ENCODE data around the gene SKAP2. TPM values are rescaled to one million over a fixed set of nuclear protein-coding genes. Genes with fewer than 3 reads are reported as not detected.

Gene SKAP2
- total RNA-seq, 1 experiment from 2014 or later: 66.8 TPM

DNA sequence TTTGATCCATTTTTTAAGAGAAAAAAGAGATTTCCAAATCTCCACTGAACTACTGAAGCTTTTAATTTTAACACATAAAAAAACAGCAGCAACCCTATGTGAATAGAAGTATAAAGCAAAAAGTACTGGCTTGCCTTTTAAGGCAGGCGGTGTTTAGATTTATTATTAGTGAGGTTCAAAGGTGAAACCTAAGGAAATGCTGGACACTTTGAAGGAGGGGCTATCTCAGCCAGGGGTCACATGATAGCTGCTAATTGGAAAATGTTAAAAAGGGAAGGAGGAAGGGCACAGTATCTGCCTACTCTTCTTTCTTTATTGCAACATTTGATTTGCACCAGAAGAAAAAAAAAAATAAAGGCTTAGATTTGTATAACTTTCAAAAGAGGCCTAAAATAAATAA lies 183.8 kb downstream of the SKAP2 start:
- H3K4me1 ChIP-seq (ENCODE audit: control insufficient read depth, insufficient read depth, low read length): no peaks in the 10 kb centered on the region
- no TSS peak for BruUV-seq (replicated peaks)
- in situ Hi-C loops (cut with HindIII; ENCODE audit: low pct_unique_long_range_greater_than_20kb, low sequenced_read_pairs): no loop called here
- H3K27ac ChIP-seq (ENCODE audit: low read length): no peak overlapping the region
- H3K9me3 ChIP-seq (ENCODE audit: control insufficient read depth, insufficient read depth, low read depth, low read length): no peaks in the 10 kb centered on the region
- intact Hi-C loops (cut with micrococcal nuclease; ENCODE audit: unreplicated experiment): no loop called here
- TF ChIP-seq, protein P1, sequence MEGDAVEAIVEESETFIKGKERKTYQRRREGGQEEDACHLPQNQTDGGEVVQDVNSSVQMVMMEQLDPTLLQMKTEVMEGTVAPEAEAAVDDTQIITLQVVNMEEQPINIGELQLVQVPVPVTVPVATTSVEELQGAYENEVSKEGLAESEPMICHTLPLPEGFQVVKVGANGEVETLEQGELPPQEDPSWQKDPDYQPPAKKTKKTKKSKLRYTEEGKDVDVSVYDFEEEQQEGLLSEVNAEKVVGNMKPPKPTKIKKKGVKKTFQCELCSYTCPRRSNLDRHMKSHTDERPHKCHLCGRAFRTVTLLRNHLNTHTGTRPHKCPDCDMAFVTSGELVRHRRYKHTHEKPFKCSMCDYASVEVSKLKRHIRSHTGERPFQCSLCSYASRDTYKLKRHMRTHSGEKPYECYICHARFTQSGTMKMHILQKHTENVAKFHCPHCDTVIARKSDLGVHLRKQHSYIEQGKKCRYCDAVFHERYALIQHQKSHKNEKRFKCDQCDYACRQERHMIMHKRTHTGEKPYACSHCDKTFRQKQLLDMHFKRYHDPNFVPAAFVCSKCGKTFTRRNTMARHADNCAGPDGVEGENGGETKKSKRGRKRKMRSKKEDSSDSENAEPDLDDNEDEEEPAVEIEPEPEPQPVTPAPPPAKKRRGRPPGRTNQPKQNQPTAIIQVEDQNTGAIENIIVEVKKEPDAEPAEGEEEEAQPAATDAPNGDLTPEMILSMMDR (IDR thresholded peaks at IDR 0.05): no peak
- TF ChIP-seq, protein P2, sequence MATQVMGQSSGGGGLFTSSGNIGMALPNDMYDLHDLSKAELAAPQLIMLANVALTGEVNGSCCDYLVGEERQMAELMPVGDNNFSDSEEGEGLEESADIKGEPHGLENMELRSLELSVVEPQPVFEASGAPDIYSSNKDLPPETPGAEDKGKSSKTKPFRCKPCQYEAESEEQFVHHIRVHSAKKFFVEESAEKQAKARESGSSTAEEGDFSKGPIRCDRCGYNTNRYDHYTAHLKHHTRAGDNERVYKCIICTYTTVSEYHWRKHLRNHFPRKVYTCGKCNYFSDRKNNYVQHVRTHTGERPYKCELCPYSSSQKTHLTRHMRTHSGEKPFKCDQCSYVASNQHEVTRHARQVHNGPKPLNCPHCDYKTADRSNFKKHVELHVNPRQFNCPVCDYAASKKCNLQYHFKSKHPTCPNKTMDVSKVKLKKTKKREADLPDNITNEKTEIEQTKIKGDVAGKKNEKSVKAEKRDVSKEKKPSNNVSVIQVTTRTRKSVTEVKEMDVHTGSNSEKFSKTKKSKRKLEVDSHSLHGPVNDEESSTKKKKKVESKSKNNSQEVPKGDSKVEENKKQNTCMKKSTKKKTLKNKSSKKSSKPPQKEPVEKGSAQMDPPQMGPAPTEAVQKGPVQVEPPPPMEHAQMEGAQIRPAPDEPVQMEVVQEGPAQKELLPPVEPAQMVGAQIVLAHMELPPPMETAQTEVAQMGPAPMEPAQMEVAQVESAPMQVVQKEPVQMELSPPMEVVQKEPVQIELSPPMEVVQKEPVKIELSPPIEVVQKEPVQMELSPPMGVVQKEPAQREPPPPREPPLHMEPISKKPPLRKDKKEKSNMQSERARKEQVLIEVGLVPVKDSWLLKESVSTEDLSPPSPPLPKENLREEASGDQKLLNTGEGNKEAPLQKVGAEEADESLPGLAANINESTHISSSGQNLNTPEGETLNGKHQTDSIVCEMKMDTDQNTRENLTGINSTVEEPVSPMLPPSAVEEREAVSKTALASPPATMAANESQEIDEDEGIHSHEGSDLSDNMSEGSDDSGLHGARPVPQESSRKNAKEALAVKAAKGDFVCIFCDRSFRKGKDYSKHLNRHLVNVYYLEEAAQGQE (IDR thresholded peaks at IDR 0.05; ENCODE audit: insufficient read depth in 1 of 2, low read depth in 2 of 2, low read length in 1 of 2): no peak
- TF ChIP-seq SIN3A (IDR thresholded peaks at IDR 0.05; ENCODE audit: borderline replicate concordance, insufficient read depth, low read depth, low read length): no peak
- no peak for TF ChIP-seq TCF7L2 (IDR thresholded peaks at IDR 0.05; ENCODE audit: low read depth, low read length)
- no peak for TF ChIP-seq POLR2AphosphoS5 (IDR thresholded peaks at IDR 0.05; ENCODE audit: low read depth, low read length)
- DNase-seq (ENCODE audit: low read depth, low spot score) (no peak), ATAC-seq (no peak)
- H3K27me3 ChIP-seq (ENCODE audit: control insufficient read depth, insufficient read depth, low read length): no peaks in the 10 kb centered on the region
- ChIA-PET CTCF (interaction anchor here (0.6 to 2.6 kb wide), 3 partner anchors 303 to 481 kb away, joined by 4 to 9 read pairs (median 6); partner anchors contain the start of gene HOXA5), POLR2A (interaction anchor here (0.6 kb wide), 1 partner anchor 460 kb away, joined by 3 read pairs; no protein-coding TSS in a partner anchor)
- H3K36me3 ChIP-seq (ENCODE audit: control insufficient read depth, insufficient read depth, low read length): no peaks in the 10 kb centered on the region
- no peak overlapping the region for H3K4me3 ChIP-seq (ENCODE audit: low read depth in 2 of 2, low read length in 2 of 2)

DNA sequence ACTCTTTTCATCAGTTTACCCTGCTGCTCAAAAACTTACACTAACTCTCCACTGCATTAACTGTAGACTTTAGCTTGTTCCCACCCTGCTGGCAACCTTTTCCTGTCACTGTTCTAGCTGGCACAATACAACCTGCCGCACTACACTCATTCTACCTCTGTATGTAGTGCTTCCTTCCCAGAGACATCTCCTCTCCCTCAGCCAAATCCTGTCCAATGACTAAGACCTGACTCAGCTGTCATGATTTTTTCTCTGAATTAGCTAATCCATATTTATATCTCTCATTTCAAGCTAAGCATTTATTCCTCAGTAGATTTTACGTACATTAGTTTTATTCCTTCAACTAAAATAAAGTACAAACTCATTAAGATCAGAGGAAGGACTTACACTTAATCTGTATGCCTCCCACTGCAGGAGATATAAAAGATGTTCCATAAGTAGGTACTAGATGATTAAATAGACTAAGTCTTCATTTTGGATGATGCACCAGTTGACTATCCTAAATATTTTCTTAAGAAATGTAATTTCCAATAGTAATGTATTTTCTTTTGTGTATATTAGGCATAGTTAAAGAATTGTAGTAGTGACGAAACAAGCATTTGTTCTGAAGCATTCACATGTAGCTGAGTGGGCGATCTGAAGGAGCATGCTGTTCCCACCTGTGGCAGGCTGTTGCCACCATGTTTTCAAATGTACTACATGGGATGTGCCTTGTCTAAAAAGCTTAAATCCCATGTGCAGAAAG lies 189.1 kb downstream of the SKAP2 start:
- no peaks in the 10 kb centered on the region for H3K36me3 ChIP-seq (ENCODE audit: control insufficient read depth, insufficient read depth, low read length)
- ATAC-seq: no peak
- in situ Hi-C loops (cut with HindIII; ENCODE audit: low pct_unique_long_range_greater_than_20kb, low sequenced_read_pairs): no loop called here

More for the DNA sequence above, 189.1 kb downstream of the SKAP2 start:
- no peaks in the 10 kb centered on the region for H3K9me3 ChIP-seq (ENCODE audit: control insufficient read depth, insufficient read depth, low read depth, low read length)
- intact Hi-C loops (cut with micrococcal nuclease; ENCODE audit: unreplicated experiment): no loop called here
- no peak for DNase-seq (ENCODE audit: low read depth, low spot score)
- CTCF ChIA-PET: interaction anchor here (0.7 to 1.0 kb wide), 2 partner anchors 456 to 783 kb away, joined by 3 read pairs; no protein-coding TSS in a partner anchor
- no TSS peak for BruUV-seq (replicated peaks)
- no peak overlapping the region for H3K4me3 ChIP-seq (ENCODE audit: low read depth in 2 of 2, low read length in 2 of 2)
- H3K27ac ChIP-seq (ENCODE audit: low read length): no peak overlapping the region
- no peaks in the 10 kb centered on the region for H3K27me3 ChIP-seq (ENCODE audit: control insufficient read depth, insufficient read depth, low read length)
- TF ChIP-seq, protein P1 (IDR thresholded peaks at IDR 0.05): no peak
- no peak for TF ChIP-seq POLR2AphosphoS5 (IDR thresholded peaks at IDR 0.05; ENCODE audit: low read depth, low read length)
- no peak for TF ChIP-seq SIN3A (IDR thresholded peaks at IDR 0.05; ENCODE audit: borderline replicate concordance, insufficient read depth, low read depth, low read length)
- TF ChIP-seq TCF7L2 (IDR thresholded peaks at IDR 0.05; ENCODE audit: low read depth, low read length): no peak
- TF ChIP-seq, protein P2 (IDR thresholded peaks at IDR 0.05; ENCODE audit: insufficient read depth in 1 of 2, low read depth in 2 of 2, low read length in 1 of 2): no peak
- no peaks in the 10 kb centered on the region for H3K4me1 ChIP-seq (ENCODE audit: control insufficient read depth, insufficient read depth, low read length)
- POLR2A ChIA-PET: no interaction called here

Data from Panc1 (cell line).